NCI-H1694 (cell line): Measurements from ENCODE around the gene PALLD.
"Not testable (repeated sequence)": the region's sequence is repeated elsewhere in the genome, so short reads cannot be mapped to it uniquely, and the experiment has no call there.

Source experiments
- DNase-seq: peaks from one replicate; lab custom pipeline; 2025; lab: John Stamatoyannopoulos, UW

PALLD gene

DNA sequence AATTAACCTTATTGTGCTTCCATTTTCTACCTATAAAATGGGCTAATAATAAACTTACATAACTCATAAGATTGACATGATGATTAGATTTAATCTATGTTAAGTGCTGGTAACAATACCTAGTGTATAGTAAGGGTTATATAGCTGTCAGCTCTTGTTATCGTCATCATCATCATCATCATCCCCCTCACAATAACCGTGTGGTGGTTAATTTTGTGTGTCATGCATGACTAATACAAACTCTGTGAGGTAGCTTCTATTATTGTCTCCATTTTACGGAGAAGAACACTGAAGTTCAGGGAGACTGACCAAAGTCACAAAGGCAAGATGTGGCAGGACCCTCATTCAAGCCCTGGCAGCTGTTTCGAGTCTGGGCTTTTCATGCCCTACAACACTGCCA, 211.3 kb downstream of the PALLD start:
- DNase-seq = no peak

DNA sequence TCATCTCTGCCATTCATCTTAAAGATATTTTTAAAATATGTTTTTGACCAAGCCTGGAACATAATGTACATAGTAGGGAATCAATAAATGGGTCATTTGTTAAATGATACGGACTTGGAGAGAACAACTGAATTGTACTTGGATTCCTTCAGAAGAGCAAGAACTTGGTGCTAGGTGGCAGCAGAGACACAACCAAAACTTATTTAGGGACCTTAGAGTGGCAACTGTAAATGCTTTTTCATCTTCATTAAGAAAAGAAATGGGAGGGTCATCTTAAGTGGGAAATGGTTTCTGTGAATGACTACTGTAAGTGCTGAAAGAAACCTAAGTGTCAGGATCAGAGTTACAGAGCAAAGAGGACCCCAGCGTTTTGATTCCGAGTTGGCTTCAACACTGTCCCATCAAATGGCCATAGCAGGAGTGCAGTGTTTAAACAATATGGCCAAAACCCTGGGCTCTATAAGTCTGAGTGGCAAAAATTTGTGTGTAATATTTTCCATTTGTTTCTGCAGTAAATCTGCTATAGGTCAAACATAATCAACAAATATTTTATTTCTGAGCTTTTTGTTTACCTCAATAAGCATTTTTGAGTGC, 213.6 kb downstream of the PALLD start:
- DNase-seq = no peak

DNA sequence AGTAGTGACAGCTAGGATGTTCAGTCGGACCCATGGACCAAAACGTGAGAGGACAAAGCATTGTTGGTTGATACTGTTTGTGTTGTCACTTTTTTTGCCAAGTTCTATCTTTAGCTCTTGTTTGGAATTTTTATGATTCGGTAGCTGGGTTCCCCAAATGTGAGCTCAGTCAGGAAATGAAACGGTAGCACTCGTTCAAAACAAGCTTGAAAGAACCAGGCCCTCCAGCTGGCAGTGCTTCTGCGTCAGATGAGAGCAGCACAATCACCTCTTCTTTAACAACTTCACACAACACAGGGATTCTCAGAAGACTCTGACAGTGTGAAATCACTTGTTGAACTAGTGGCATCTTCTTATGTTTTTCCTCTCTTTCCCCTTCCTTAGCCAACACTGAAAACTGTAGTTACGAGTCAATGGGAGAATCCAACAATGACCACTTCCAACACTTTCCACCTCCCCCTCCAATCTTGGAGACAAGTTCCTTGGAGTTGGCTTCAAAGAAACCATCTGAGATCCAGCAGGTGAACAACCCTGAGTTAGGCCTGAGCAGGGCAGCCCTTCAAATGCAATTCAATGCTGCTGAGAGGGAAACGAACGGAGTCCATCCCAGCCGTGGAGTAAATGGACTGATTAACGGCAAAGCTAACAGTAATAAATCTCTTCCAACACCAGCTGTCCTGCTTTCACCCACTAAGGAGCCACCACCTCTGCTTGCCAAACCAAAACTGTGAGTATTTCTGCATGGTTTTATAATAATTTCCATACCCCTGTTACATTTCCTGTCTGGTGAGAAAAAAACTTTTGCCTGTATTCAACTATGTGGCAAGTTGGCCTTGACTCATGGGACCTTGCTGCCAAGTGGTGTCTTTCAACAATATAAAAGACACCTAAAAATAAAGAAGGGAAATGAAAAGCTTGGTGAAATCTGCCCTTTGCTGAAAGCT, 214.6 kb downstream of the PALLD start:
- DNase-seq = no peak

DNA sequence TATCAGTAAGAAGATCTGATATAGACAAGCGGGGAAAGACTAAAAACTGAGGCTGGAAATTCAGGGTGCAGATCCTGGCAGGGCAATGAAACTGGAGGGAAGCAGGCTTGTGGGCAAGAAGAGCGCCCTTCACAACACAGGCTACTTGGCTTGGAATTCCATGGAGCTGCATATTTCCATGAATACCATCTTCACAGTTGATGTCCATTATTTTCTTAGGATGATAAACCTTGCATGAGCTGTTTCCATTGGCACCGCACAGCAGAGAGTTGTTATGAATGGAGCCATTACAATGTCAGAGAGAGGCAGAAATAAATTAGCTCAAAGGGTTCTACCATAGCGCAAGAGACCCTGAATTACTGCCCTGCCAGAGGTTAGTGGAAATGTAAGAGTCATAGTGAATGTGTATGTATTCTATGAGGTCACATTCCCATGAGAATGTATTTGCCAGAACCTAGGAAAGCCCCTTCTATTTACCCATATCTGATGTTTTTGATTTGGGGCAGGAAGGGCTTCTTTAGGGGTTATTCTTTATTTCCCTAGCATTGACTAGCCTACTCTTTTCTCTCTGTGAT, 215.6 kb downstream of the PALLD start:
- no peak for DNase-seq

DNA sequence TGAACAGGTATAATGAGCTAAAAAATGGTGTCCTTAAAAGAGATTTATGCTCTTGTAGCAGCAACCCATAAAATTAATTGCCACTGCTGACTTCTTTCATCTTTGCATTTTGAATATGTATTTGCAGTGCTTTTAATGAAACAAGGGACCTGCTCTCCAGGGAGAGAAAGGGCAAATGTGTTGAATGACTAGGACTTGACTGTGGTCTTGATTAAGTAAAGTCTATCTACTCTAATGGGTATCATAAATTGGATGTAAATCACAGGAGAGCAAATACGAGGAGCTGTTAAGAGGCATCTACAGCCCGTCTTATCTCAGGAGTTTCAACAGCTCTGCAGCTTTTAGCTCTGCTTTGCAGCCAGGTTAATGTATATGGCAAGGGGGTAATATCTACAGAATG, 216.4 kb downstream of the PALLD start:
- DNase-seq = no peak

DNA sequence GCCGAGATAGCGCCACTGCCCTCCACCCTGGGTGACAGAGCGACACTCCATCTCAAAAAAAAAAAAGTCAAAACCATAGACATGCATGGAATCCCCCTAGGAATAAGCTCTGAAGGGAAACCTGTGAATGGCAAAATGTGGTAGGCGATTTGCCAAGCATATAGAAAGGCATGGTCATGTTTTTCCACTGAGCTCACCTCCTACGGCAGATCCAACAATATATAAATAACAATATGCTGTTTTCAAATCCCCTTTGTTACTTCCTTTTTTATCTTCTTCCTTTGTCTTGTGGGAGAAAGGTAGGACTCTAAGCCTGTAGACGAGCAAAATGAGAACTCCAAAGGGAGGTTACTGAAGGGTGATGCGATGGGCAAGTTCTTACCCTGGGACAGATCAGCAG, 219.0 kb downstream of the PALLD start:
- no peak for DNase-seq

DNA sequence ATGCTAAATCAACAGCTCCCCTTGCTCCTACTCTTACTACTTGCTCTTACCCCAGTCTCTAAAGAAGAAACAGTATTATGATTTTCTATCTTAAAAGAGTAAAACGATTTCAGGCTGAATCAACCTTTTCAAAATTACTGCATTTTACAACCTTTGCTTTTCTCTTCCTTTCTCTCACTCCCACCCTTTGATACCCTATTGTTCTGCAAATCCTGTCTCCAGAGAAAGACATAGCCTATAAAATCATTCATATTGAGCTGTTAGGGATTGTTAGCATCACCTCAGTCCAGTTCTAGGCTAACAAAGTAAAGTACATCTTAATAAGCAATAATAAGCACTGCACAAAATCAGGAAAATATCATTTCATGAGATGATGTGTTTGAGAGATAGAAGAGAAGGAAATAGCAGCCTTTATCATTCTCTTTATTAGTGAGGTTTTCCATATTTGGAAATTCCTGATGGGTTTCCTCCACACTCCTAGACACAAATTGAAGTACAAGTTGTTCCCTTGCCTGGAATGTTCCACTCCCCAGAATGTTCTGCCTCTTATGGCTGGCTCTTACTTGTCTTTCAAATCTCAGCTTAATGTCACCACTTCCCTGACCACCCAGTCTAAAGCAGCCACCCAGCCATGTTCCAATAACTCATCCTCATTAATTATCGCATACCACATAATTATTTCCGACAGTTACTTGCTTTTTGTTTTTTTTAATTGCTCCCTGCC, 219.7 kb downstream of the PALLD start:
- no peak for DNase-seq

DNA sequence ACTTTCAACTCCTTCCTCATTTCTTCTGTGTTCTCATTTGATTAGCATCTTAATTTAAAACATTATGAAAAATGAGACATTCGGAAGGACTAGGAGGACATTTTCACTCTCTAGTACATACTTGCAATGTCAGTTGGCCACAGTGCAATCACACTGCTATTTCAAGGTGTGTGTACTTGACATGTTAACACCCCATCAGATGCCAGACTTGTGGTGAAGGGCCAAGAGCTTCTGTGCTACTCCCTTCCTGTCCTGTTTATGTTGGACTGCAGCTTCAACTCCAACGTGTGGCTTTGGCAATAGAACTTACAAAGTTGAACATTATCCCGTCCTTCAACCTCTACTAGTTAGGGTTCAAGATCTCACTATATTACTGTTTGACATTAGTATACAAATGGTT, 221.0 kb downstream of the PALLD start:
- DNase-seq = no peak

DNA sequence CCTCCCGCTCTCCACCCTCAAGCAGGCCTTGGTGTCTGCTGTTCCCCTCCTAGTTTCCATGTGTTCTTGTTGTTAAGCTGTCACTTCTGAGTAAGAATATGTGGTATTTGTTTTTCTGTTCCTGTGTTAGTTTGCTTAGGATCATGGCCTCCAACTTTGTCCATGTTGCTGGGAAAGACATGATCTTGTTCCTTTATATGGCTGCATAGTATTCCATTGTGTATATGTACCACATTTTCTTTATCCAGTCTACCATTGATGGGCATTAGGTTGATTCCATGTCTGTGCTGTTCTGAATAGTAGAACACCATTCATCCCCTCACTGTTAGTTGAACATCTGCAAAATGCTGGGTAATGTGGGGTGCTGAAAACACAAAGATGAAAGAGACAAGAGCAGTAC, 222.9 kb downstream of the PALLD start:
- DNase-seq = no peak

DNA sequence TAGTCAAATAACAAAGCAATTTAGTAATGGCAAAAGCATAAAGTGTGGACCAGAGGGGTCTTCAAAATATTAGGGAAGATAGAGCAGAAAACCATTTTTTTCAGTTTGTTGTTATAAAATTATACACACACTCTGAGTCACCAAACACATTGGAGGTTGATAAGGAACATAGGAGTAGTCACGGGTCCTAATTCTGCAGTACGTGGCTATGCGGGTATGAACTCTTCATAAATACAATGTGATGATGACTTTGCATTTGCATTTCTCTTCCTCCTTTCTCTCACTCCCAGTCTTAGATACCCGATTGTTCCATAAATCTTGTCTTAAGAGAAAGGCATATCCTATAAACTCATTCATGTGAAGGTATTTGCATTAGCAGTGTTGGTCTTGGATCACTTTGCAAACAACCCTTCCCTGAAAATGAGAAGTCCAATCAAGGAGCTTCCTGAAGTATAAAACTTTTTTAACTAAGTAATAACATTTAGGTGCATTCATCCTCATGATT, 223.6 kb downstream of the PALLD start:
- no peak for DNase-seq

DNA sequence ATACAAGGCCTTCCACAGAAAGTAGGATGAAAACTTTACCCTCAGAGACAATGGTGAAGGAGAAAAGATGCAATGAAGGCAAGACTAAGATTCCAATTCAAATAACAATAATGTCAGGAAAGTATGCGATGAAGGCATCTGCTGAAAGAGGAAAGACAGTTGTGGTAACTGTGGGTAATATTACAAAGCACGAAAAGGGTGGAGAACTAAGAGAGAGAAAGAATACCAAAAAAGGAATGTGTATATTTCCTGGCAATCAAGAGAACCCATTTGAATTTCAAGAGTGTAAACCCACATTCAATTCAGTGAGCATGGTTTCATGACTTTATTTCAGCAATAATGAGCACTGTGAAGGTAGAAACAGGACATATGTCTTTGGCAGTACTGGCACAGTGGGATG, 225.5 kb downstream of the PALLD start:
- DNase-seq = no peak

DNA sequence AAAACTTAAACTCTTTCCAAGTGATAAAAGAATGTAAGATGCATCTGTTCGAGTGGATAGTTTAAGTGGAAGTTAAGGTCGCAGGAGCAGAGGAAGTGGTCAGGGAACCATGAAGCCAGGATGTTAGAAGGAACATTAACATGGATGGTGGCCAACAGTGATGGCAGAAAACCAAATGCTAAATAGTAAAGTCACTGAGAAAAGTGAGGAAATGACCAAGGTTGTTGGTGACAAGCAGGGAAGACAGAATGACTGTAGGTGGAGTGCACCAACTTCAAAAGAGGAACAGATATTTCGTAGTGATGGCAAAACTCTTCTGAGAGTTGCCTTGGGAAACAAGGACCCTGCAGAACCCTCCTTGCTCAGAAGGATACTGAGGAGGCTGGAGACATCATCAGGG, 226.2 kb downstream of the PALLD start:
- no peak for DNase-seq

DNA sequence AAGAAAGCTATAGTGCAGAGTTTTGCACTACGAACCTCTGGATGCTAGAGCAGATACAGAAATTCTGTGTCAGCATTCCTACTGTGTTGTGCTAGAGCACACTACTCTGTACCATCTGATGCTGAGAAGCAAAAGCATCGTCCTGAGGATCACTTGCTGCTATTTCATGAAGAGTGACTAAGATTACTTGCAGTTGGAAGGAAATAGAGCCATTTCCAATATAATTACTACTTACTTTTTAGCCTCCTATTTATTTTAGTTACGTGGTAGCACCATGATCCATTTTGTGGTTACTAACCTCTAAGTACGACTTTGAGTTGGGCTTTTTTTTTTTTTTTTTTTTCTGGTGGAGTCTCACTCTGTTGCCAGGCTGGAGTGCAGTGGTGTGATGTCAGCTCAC, 226.7 kb downstream of the PALLD start:
- no peak for DNase-seq

DNA sequence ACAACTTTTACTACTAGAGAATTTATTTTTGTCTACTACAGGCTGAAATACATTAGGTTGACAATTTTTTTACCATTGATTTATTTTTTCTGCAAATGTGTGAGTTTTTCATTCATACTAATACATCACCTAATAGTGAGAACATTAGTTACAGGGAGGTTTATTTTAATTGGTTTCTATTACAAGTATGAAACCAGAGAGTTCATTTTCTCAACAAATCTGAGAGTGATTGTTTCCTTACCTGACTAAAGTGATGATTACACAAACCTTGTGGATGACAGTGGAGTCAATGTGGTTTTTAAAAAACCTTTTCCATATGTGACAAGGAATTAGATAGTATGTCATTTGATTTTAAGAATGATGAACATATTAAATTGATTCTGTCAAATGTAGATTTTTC, 227.4 kb downstream of the PALLD start:
- DNase-seq = no peak

DNA sequence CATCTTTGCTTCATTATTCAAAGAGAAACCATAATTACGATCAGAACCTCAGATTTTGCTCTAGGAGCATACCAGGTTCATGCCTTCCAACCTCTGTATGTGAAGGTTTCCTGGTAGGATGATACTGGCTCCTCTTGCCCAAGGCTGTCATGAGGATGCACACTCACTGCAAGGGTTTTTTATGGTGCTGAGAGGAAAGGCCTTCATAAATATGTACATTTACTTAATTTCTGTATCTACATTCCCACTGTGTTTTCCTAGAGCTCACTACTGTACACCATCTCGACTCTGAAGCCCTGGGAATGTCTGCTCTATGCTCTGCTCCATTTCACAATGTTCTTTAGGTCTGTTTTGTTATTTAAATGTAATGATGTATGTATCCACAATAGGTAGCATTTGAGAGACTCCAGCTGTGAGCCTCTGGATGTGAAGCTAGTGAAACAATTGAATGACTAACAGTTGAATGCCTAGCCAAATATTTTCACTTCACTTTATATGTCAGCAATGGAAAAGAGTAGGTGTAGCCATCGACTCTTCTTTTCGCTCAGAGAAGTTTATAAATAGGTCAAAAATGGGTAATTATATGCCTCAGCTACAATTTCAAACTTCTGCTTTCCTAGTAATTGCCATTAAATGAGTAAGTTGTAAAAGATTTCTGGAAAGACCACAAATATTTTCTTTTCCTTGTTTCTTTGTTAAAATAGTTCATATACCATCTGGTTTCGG, 228.0 kb downstream of the PALLD start:
- no peak for DNase-seq

DNA sequence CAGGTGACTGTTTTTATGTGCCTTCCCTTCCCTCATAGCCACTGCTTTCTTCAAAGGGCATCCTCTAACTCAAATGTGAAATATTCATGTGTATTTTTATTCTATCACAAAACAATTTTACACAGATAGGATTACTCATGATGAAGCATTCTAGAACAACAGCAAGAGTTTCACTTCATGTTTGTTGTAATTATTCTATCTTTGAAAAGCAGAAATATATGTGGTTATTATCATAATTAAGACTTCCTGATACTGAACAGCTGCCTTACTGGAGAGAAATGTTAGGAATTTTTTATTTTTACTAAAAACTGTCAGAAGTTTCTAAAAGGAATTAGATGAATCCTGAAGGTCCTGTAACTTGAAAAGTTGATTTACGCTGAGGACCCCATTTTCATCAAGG, 229.1 kb downstream of the PALLD start:
- DNase-seq = no peak

DNA sequence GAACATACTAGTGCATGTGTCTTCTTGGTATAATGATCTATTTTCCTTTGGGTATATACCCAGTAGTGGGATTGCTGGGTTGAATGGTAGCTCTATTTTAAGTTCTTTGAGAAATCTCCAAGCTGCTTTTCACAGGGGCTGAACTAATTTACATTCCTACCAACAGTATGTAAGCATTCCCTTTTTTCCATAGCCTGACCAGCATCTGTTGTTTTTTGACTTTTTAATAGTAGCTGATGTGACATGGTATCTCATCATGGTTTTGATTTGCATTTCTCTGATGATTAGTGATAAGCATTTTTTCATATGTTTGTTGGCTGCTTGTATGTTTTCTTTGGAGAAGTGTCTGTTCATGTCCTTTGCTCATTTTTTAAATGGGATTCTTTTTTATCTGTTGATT, 230.3 kb downstream of the PALLD start:
- DNase-seq = not testable (repeated sequence)

DNA sequence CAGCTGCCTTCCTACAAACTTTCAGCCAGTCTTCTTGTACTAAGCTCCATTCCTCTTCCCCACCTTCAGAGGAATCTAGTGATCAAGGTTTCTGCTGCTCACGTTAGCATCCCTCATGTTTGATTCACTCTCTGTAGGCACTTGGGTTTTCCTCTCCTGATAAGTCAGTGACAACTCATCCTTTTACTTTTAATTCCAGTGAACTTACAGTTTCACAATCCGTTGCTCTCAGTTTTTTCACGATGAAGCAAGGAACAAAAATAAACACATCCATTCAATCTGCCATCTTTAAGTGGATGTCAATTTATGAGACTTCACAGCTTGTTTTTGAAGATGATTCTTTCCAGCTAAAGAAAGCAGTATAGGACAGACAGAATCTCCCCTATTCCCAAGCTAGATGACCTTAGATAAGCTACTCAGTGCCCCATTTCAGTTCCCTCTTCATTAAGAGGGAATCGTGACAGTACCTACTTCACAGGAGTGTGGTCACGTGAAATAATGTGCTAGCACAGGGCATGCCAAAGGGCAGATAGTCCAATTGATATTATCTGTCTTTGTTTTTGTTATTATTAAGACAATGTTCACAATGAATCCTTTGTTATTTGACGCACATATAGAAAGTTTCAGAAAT, 234.3 kb downstream of the PALLD start:
- DNase-seq = no peak

DNA sequence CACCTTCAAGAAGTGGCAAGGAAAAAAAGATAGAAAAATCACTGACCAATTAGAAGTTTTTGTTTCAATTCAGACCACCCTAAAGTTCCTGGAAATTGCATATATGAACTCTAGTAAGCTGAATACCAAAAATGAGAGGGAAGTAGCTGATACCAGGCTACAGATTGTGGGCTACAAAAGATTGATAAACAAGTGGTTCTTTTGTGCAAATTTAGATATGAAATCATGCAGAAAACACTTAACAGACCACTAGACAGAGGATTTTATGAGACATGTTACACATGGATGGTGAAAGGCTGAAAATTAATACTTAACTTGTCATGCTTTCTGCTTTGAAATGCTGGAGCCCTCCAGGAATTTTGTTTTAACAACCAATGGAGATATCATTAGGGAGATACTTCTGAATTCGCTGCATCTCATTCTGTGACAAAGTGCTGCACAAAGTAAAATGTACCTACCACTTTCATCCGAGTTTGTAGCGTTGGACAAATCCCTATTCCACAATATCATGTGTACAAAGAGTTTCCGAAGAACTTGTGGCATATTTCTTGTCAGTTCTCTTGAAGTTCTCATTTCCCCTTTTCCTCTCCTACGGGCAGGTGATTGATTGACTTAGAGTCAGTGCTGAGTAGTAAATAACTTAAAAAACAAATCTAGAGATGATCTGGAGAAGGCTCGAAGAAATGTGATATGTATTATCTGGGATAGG, 235.0 kb downstream of the PALLD start:
- DNase-seq = no peak

DNA sequence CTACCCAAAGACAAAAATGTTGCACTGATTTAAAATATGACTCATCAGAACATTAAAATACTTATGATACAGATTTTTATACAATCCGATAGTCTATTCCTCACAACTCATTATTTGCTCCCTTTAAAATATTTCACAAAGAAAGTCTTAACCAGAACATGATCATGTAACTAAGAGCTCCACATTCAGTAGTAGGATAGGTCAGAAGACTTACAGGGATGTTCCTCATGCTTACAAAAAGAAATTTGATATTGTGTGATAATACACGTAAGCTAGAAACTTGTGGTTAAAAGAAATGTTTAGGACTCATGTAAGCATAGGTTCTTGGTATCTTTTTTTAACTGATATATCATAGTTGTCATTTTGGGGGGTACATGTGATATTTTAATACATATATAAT, 235.9 kb downstream of the PALLD start:
- DNase-seq = no peak
